C1 segment of cervical spinal cord (tissue), 14 donors: ENCODE data around the gene LLGL2.

Source experiments
- DNase-seq, 14 donors: peaks; one replicate each; lab custom pipeline; 2025; lab: John Stamatoyannopoulos, UW

LLGL2 gene

DNA sequence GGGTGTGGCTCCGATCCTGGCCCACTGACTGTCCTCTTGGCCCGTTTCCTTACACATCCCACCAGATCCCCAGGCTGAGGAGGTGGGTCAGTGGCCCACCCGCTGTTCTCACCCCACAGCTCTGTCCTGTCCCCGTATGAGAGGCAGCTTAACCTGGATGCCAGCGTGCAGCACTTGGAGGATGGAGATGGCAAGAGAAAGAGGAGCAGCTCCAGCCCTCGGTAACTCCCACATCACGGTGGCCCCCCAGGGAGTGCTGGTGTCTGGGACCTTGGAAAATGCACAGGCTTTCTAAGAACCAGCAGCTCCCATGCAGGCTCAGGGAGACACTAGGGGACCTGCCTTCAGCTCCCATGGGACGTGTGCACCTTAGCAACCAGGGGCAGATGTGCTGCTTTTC is 4.2 kb upstream of the LLGL2 start:
- DNase-seq = no peak

GRCh38 chr17:75521951-75522727 is 3.4 kb upstream of the LLGL2 start:
- no peak for DNase-seq

- DNase-seq = no peak
Measured at GRCh38 chr17:75523647-75524046, 1.9 kb upstream of the LLGL2 start.

GRCh38 chr17:75524269-75524969 is 1.1 kb upstream of the LLGL2 start:
- DNase-seq = no peak

DNA sequence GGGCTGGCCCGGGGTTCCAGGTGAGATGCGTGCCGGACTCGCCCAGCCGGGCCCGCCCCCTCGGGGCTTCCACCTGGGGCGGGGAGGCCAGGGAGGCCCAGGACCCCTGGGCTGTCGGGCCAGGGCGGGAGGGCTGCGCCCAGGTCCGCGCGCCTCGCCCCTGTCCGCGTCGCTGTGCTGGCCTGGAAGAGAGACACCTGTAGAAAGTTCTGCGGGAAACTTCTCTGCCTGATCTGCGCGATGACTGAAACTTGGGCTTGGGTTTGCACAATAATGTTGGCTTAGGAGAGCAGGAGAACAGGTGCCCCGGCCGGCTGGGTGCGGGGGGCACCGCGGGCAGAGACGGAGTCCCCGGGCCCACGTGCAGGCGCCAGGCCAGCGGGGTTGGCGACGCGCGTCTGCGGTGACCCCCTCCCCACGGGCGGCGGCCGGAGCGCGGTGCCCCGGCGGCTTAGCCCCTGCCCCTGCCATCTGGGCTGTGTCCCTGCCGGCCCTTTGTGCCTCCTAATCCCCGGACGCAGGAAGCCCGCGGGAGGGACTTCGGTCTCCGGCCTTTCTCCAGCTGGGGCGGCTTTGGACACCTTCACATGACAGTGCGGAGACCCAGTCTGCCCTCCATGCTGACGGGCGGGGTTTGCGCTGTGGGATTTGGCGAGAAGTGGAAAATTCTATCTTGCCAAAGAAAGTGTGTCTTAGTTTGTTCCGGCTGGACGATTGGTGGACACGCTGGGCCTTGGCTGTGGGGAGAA is 483 bp downstream of the LLGL2 start:
- DNase-seq = no peak

DNA sequence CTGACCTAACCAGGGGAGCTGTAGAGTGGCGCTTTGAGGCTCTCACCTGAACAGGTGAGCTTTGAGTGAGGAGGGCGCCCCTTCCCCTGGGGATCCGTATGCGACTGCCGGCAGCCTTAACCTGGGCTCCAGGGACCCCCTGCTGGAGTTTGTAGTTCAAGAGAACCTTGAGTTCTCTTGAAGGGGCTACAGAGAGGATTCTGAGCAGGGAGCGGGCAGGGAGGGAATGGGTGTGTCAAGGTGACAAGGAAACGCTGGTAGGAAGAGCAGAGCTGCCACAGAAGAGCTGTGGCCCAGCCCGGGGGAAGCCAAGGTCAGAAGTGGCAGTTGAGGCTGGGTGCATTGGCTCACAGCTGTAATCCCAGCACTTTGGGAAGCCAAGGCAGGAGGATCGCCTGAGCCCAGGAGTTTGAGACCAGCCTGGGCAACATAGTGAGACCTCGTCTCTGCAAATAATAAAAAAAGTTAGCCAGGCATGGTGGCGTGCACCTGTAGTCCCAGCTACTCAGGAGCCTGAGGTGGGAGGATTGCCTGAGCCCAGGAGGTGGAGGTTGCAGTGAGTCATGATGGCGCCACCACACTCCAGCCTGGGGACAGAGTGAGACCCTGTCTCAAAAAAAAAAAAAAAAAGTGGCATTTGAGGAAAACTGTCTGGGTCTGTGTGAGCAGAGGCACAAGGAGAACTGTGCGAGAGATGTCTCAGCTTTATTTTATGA is 1.2 kb downstream of the LLGL2 start:
- DNase-seq = no peak

- DNase-seq = no peak
Measured at GRCh38 chr17:75530837-75531720, 5.6 kb downstream of the LLGL2 start.

DNA sequence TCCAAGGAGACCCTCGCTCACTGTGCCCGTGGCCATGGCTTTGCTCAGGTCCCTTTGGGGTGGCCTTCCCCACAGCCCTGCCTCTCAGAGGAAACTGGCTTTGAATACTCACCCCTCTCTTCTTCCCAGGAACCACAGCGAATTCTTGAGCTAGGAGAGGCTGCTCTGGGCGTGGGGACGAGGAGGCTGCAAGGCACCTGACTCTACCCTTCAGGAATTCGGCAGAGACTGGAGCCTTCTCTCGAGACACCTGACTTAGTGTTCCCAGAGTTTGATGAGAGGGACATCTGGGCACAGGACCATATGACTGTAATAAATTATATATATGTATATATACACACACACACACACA is 6.2 kb downstream of the LLGL2 start:
- no peak for DNase-seq

DNA sequence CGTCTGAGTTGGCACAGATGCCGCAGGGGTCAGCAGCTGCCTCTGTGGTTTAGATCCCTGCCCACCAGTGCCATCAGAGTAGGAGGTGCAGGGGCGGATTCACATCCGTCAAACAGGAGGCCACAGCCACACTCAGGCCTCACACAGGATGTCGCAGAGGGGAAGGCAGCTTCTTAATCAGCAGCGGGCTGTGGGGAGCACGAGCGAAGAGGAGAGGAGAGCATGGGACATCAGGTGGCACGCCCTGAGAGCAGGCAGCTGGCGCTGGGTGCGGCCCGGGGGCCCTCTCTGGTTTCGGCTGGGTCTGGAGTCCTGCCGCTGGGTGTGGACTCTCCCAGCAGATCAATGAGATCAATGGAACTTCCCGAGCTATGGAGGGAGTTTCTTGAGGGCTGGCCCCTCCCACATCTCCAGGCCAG is 9.6 kb downstream of the LLGL2 start:
- DNase-seq = no peak

- DNase-seq = no peak
Measured at GRCh38 chr17:75535871-75536270, 10.4 kb downstream of the LLGL2 start.

DNA sequence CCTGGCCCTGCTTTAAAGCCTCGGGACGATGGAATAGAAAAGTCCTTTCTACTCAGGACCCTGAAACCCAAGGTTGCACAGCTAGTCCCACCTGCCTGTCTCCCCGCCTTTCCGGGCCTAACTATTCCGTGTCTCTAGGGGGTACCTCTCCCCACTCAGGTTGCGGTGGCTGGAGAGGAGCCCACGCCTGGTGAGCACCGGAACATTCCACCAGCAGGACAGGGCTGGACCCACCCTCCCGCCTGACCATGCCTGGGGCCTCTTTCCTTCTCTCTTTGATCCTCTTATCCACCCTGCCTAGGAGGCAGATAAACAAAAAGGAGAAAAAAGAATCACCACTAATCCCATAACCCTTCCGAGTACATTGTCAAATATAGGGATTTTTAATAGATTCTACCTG is 10.9 kb downstream of the LLGL2 start:
- DNase-seq = no peak

DNA sequence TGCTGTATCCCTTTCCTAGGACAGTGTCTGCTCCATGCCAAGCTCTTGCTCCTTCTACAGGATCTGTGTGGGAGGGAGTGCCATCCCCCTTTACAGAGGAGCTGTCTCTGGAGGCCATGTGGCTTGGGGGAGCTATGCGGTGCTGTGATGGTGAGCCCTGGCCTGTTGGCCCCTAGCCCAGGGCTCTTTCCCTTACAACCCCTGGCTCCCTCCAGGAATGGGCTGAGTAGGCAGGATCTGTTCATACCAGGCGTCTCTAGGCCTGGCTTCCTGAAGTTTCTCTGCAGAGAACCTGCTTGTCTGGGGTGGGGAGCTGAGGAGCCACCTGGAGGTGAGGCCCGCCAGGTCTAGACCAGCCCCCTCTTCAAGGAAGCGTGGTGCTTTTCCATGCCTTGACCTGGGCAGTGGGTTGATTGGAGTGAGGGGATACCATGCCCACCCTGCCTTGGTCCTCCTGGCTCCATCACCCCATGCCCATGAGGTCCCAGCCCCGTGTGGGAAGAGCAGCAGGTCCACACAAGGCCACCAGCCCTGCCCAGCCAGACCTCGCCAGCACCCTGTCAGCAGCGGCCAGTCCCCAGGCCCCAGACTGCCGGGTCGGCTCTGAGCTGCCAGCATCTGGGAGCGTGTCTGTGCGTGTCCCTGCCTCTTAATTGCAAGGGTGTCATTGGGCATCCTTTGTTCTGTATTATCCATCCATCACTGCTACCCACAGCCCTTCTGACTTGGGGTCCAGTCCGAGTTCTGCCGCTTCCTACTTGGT is 14.7 kb downstream of the LLGL2 start:
- DNase-seq = no peak

GRCh38 chr17:75540923-75541503 is 15.5 kb downstream of the LLGL2 start:
- no peak for DNase-seq

DNA sequence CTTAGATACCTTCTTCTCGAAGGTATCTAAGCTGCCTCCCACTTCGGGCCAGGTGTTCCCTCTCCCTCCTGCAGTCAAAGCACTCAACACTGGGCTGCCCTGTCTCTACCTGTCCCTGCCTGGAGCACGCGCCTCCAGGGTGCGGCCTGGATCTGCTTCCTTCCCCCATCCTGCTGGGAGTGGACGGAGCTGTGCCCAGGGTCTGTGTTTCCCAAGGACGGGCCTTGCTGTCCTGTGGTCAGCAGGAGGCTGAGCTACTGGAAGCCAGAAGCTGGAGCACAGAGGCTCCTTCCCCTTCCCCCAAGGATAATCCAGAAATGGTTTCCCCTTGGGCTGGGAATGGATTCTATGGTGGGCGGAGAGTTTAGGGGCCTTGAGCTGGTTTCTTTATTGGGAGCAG is 16.7 kb downstream of the LLGL2 start:
- DNase-seq = no peak

GRCh38 chr17:75542728-75543336 is 17.3 kb downstream of the LLGL2 start:
- DNase-seq = no peak

DNA sequence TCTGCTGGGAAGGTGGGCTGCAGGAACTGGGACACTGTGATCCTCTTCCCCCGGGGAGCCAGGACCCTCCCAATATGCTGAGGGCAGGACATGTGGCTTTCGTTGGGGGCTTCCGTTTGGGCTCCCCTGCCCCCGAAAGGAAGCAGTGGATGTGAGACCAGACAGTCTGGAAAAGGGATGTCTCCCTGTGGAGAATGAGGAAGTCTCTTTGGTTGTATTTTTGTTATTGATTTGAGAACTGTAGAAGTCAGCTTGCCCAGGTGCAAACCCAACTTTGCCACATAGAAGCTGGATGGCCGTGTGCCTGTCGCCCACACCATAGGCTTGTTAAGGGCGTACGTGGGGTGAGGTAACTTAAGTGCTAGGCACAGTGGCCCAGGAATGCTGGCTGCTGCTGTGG is 18.8 kb downstream of the LLGL2 start:
- DNase-seq = no peak

DNA sequence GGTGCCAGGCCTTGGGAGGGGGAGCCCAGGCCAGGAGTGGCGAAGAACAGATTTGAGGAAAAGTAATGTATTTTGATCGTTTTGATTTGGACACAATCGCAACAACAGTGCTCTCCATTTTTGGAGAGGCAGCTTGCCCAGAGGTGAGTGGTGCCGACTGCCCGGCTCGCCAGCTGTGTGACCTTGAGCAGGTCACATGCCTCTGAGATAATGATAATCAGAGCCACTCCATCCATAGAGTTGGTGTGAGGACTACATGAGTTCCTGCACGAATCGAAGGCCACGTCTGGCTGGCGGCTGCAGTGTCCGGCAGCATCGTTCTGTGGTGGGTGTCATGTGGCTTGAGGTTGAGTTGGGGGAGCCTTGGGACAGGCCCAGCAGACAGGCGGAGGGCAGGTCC is 20.7 kb downstream of the LLGL2 start:
- DNase-seq = no peak

DNA sequence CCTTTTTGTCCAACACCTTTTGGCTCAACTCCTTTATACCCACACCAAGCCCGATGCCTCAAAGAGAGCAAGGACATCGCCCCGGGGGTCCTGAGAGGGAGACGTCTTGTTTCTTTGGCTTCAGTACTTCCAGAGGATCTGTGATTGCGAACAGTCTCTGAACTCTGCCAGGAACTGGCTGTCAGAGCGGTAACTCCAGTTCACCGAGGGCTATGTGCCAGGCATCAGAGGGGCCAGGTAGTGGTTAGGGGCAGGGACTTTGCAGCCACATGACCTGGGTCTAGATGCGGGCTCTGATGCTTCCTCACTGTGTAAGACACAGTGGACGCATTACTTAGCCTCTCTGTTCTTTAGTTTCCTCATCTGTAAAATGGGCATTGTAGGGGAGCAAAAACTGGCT is 21.6 kb downstream of the LLGL2 start:
- no peak for DNase-seq

DNA sequence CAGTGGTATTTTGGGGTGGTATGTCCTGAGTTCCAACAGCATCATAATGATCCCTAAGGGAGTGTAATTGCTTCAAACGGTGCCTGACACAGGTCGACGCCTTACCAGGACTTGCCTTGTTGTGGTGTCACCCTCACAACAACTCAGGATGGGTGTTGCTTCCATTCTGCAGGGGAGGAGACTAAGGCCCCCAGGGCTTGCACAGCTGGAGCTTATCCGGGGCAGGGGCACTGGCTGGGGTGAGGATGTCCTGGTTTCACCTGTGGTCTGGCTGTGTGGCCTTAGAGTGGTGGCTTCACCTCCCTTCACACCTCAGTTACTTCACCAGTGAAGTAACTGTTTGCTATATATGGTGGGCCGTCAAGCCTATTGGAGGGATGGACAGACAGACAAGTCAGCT is 23.3 kb downstream of the LLGL2 start:
- DNase-seq = no peak
